Activated CD4-positive, CD25-positive, alpha-beta regulatory T cell treated with anti-CD3 and anti-CD28 coated beads, Interleukin-2, amount 50 U/mL, for 72 hours (primary cell): ENCODE measurements around the gene PLPPR1.
"Not testable (repeated sequence)": the region's sequence is repeated elsewhere in the genome, so short reads cannot be mapped to it uniquely, and the experiment has no call there.

Experiments used
- DNase-seq: peaks from one replicate; pipeline ENCODE4 v3.0.0; 2021

The PLPPR1 gene

DNA sequence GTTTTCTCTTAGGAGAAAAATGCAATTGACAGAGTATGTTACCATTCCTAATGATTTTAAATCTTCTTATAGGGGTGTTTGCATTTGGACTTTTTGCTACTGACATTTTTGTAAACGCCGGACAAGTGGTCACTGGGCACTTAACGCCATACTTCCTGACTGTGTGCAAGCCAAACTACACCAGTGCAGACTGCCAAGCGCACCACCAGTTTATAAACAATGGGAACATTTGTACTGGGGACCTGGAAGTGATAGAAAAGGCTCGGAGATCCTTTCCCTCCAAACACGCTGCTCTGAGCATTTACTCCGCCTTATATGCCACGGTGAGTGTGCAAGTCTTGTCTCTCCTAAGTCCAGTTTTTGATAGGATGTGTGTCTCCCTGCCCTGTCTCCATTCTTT is 280.6 kb downstream of the PLPPR1 start:
- no peak for DNase-seq

DNA sequence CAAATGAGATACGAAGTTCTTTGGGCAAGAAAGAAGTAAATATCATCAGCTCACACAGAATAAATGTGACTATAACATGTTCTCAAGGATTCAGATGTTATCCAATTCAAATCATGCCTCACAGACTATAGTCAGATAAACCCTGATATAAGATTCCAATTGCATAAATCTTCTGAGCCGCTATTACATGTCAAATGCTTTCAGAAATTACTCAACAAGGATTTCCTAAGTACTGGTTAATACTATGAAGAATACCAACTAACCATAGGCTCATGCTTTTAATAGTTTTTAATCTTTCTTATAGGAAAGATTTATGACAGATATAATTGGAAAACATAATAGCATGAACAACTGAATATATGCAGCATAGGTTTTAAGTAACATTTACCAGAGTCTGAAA is 282.7 kb downstream of the PLPPR1 start:
- no peak for DNase-seq

GRCh38 chr9:101311758-101312420 is 283.4 kb downstream of the PLPPR1 start:
- DNase-seq: no peak

GRCh38 chr9:101312661-101313060 is 284.1 kb downstream of the PLPPR1 start:
- DNase-seq: no peak

DNA sequence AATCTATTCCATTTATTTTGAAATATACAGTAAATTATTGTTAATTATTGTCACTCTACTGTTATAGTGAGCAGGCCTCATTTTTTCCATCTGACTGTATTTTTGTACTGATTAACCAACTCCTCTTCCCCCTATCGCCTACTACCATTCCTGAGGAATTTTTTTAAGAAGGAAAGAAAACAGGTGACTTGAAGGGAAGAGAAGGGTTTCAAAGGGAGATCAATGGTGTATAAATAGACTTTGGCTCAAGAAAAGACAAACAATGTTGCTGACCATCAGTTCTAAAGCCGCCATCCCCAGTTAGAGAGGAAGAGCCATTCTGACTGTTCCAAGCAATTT is 286.6 kb downstream of the PLPPR1 start:
- DNase-seq: no peak

GRCh38 chr9:101317735-101318134 is 289.2 kb downstream of the PLPPR1 start:
- DNase-seq: no peak

GRCh38 chr9:101323129-101323528 is 294.6 kb downstream of the PLPPR1 start:
- DNase-seq: no peak

DNA sequence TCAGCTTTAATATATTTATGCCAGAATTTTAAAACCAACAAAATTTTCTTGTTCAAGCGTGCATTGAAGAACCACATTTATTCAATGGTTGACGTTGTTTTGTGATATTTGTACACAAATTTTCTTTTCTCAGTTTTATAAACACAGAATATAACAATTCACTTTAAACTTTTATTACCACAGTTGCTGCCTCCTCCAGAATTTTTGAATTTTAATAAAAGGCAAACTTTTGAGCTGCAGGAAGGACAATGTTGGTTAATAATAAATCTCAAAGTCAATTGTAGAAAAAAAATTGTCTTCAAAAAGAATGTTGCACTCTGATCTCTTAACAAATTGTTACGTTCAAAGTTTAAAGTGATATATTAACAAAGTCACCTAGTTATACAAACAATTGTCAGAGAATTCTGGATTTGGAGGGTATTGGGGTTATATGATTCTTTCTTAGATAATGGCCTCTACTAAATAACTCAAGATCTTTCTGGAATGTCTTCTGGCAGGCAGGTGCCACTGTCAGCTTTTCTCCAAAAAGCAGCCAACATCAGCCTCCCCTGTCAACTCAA is 295.8 kb downstream of the PLPPR1 start:
- no peak for DNase-seq

DNA sequence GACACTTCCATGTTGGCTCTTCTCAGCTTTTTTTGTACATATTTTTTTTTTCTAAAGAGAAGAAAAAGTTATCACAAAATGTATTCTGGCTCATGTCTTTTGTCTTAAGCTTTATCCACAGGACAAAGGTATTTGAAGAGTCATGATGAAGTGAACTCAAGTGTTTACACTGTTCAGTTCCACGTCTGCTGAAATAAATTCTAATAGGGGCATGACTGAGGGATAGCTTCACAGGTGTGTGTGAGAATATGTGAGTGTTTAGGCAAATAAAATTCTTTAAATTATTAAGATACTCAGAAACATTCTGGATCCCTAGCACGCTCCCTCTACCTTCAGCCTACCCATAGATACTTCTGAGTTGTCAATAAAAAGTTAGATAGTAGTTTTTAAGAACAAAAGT is 296.5 kb downstream of the PLPPR1 start:
- no peak for DNase-seq

DNA sequence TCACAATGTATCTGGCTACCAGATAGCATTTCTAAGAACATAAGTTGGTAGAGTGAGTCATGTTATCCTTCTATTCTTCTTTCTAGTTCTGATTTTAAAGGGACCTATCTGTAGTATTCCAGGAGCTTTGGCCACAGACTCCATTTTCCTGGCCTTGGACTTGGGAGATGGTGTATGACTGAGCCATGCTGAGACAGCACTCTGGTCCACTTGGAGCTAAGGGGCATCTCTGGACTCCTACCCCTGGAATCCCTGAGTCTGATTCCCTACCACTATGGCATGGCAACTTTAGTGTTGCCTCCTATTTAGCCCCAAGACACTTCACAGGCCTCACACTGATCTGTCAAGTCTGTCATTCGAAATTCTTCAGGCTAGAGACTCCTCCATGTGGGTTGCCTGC is 297.5 kb downstream of the PLPPR1 start:
- no peak for DNase-seq

- no peak for DNase-seq
These were observed 298.0 kb downstream of the PLPPR1 start for GRCh38 chr9:101326501-101326900.

DNA sequence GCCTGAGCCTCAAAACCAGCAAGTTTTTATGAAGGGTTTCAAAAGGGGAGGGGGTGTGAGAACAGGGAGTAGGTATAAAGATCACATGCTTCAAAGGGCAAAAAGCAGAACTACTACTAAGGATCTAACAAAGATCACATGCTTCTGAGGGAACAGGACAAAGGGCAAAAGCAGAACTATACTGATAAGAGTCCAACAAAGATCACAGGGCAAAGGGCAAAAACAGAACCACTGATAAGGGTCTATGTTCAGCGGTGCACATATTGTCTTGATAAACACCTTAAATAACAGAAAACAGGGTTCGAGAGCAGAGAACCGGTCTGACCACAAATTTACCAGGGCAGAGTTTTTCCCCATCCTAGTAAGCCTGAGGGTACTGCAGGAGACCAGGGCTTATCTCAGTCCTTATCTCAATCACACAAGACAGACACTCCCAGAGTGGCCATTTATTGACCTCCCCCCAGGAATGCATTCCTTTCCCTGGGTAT is 298.9 kb downstream of the PLPPR1 start:
- DNase-seq: not testable (repeated sequence)

DNA sequence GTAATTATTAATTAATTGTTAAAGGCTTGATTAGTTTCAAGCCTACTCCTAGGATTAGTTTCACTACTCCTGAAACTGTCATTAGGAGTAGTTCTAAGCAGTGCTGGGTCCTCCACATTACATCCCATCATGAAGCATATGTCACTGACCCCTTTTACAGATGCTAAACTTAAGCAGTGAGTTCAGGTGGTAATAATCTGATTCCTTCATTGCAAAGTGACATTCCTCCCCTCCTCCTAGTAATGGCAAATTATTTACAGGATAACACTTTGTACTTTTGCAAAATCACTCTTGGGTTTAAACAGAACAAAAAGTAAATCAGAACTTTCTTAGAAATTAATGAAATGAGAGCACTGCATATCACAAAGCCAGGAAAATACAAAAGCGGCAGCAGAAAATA is 303.8 kb downstream of the PLPPR1 start:
- no peak for DNase-seq

GRCh38 chr9:101333490-101333889 is 305.0 kb downstream of the PLPPR1 start:
- no peak for DNase-seq

DNA sequence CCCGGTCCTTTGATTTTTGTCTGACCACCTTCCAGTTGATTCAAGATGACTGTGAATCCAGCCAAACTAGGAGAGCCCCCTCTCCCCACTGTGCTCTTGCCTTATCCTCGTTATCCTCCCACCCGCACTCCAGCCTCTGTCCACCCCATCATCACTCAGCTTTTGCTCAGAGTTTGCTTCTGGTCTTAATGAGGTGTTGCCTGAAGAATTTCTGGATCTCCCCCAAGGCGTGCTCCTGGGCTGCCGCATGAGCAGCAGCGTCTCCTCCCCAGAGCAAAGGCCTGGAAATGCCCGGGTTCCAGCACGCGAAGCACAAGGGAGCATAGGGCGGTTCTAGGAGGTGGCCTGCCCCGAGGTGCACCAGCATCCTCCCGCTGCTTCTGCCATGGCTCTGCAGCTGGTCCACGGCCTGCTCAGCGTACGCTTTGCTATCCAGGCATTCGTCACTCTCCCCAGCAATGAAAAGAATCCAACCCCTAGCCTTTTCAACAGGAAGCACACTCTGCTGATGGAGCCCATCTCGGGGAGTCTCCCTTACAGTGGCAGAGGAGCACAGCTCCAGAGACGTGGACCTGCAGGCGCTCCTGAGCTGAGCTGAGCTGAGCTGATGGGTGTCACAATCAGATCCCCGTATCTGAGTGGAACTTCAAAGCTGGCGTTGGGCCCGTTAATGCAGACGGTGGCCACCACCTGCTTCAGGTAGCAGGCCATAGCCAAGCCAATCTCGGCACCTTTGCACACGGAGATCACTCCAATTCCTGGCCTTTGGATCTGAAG is 305.6 kb downstream of the PLPPR1 start:
- DNase-seq: no peak

DNA sequence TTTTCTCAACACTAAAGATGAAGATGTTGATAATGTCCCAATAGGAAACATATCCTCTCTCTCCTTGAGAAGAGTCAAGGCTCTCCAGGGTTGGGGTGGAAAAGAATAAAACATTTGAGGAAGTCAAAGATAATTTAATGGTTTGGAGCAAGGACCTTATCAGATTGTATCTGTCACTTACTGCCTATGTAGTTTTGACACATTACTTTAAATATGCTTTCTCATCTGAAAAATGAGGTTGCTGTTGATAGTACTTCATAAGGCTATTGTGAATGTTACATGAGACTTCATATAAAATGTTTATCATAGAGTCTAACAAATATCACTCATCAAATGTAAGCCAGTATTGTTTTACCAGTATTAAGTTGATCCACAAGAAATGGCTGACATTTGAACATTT is 307.6 kb downstream of the PLPPR1 start:
- DNase-seq: no peak

DNA sequence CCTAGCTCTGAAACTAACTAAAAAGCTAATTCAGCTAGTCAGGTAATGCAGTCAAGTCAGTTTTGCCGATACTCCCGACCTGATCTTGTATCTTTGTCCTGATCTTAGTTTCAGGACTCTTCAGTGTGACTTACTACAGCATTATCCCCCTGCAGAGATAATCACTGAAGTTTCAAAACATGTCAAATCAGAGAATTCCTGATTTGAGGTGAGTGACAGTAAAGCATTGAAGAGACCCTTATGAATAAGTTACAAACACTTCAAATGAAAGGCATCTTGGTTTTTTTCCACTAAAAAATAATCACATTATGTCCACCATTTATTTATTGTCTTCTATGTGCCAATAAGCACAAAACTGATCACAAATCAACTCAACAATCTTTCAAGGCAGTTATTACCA is 308.7 kb downstream of the PLPPR1 start:
- DNase-seq: no peak

DNA sequence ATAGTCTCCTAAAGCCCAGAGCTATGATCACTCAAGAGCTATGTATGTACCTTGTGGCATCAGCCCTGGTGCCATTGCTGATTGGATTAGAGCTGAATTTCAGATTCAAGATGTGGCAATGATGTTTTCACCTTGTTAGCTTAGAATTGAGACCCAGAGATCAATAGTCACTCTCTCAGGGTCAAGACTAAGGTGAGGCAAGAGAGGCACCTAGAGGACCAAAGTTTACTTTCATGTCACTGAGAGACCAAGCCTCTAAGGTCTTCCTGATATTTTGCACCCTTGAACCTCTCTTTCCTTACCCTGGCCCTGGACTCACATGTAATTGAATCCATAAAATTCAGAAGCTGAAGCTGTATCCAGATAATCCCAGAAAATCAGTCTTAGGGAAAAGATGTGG is 313.4 kb downstream of the PLPPR1 start:
- DNase-seq: no peak

- no peak for DNase-seq
These were observed 314.1 kb downstream of the PLPPR1 start for GRCh38 chr9:101342595-101342994.

GRCh38 chr9:101350285-101350684 is 321.8 kb downstream of the PLPPR1 start:
- no peak for DNase-seq

- DNase-seq: no peak
These were observed 324.5 kb downstream of the PLPPR1 start for GRCh38 chr9:101352892-101353463.

- no peak for DNase-seq
These were observed 325.2 kb downstream of the PLPPR1 start for GRCh38 chr9:101353683-101354082.

- DNase-seq: no peak
These were observed 325.7 kb downstream of the PLPPR1 start for GRCh38 chr9:101354143-101354764.
